K562 (cell line): ENCODE results near the gene ATG7. TPM values are rescaled to one million over a fixed set of nuclear protein-coding genes. Genes with fewer than 3 reads are reported as not detected.

Experiments
- ADNP ChIP-seq: fragments of 200-800 bp; sonication (Bioruptor generic); IDR thresholded peaks from 2 replicates; pipeline ENCODE4 v1.6.1; 2016; ENCODE audit warnings: missing genetic modification characterization, missing compliant biosample characterization
- ARID3A ChIP-seq: IDR thresholded peaks from 2 replicates; pipeline ENCODE4 v1.6.1; 2012; ENCODE audit warnings: low read depth, low read length, improper control_type of control experiment, borderline replicate concordance
- DACH1 ChIP-seq: fragments of 450-650 bp; IDR thresholded peaks from 2 replicates; pipeline ENCODE4 v1.6.1; 2018; ENCODE audit not compliant: partially characterized antibody
- ELF1 ChIP-seq: fragments of 200-800 bp; sonication (Bioruptor generic); IDR thresholded peaks from 2 replicates; pipeline ENCODE4 v1.6.1; 2016; ENCODE audit warnings: missing genetic modification characterization, missing compliant biosample characterization
- EZH2 ChIP-seq: IDR thresholded peaks from 2 replicates; pipeline ENCODE4 v1.6.1; 2012; ENCODE audit warnings: low read depth, mild to moderate bottlenecking, inconsistent platforms, low read length, borderline replicate concordance
- GTF2F1 ChIP-seq: IDR thresholded peaks from 2 replicates; pipeline ENCODE4 v1.6.1; 2011; ENCODE audit warnings: low read depth, low read length, improper control_type of control experiment
- HDAC6 ChIP-seq: IDR thresholded peaks from 2 replicates; pipeline ENCODE4 v1.6.1; 2012; ENCODE audit warnings: low read depth, mild to moderate bottlenecking, control low read depth, inconsistent platforms, low read length, moderate library complexity
- HMG20A ChIP-seq: fragments of 450-650 bp; formaldehyde crosslinking; conservative IDR thresholded peaks from 2 replicates; pipeline ENCODE4 v1.4.0; 2020; ENCODE audit warnings: mild to moderate bottlenecking, mixed read lengths
- JUND ChIP-seq, 2 experiments: IDR thresholded peaks; 2 replicates in 1 of 2; 3 replicates in 1 of 2; pipeline ENCODE4 v1.6.1; 2011; ENCODE audit warnings: borderline replicate concordance in 2 of 2, low read depth in 2 of 2, low read length in 2 of 2, improper control_type of control experiment in 1 of 2, missing biosample characterization in 1 of 2, missing genetic modification characterization in 1 of 2, missing genetic modification reagents in 1 of 2
- KAT8 ChIP-seq: fragments of 450-650 bp; IDR thresholded peaks from 2 replicates; pipeline ENCODE4 v1.6.1; 2016; ENCODE audit warnings: low read depth, mild to moderate bottlenecking
- KDM1A ChIP-seq, 2 experiments: fragments of 450-650 bp; IDR thresholded peaks; 2 replicates each; pipeline ENCODE4 v1.6.1; 2016; ENCODE audit warnings: mild to moderate bottlenecking in 2 of 2
- KLF10 ChIP-seq: fragments of 250-450 bp; sonication (Bioruptor Pico); IDR thresholded peaks from 2 replicates; pipeline ENCODE4 v1.6.1; 2021; ENCODE audit warnings: matching md5 sums
- MBD2 ChIP-seq: sonication (generic); IDR thresholded peaks from 2 replicates; pipeline ENCODE4 v1.6.1; 2016; ENCODE audit warnings: low read depth, borderline replicate concordance
- MCM3 ChIP-seq: fragments of 450-650 bp; IDR thresholded peaks from 2 replicates; pipeline ENCODE4 v1.6.1; 2016
- MED1 ChIP-seq: sonication (generic); formaldehyde crosslinking; IDR thresholded peaks from 2 replicates; pipeline ENCODE4 v1.8.1; 2023; ENCODE audit warnings: missing genetic modification reagents, borderline replicate concordance
- NCOA4 ChIP-seq: fragments of 450-650 bp; IDR thresholded peaks from 2 replicates; pipeline ENCODE4 v1.6.1; 2018; ENCODE audit warnings: mild to moderate bottlenecking; ENCODE audit not compliant: partially characterized antibody
- PHF21A ChIP-seq: fragments of 450-650 bp; IDR thresholded peaks from 2 replicates; pipeline ENCODE4 v1.6.1; 2017; ENCODE audit warnings: low read depth, borderline replicate concordance
- PTRF ChIP-seq: fragments of 450-650 bp; IDR thresholded peaks from 2 replicates; pipeline ENCODE4 v1.6.1; 2016; ENCODE audit warnings: mild to moderate bottlenecking, missing genetic modification characterization, missing compliant biosample characterization
- SIRT6 ChIP-seq: IDR thresholded peaks from one replicate; pipeline ENCODE4 v1.6.1; 2012; ENCODE audit warnings: low read depth, mild to moderate bottlenecking, control low read depth, inconsistent platforms, low read length, moderate library complexity
- TRIM28 ChIP-seq: fragments of 450-650 bp; IDR thresholded peaks from 2 replicates; pipeline ENCODE4 v1.6.1; 2017
- ZNF239 ChIP-seq: fragments of 250-450 bp; sonication (Bioruptor Pico); IDR thresholded peaks from 2 replicates; pipeline ENCODE4 v1.4.0; 2020; ENCODE audit warnings: mild to moderate bottlenecking
- ZNF561 ChIP-seq: fragments of 450-650 bp; formaldehyde crosslinking; conservative IDR thresholded peaks from 2 replicates; pipeline ENCODE4 v1.4.0; 2020; ENCODE audit warnings: mild to moderate bottlenecking, moderate library complexity
- ZNF644 ChIP-seq: fragments of 200-800 bp; sonication (Bioruptor generic); IDR thresholded peaks from 2 replicates; pipeline ENCODE4 v1.6.1; 2016; ENCODE audit warnings: low read depth, missing genetic modification characterization, missing compliant biosample characterization
- ZSCAN29 ChIP-seq: fragments of 450-650 bp; IDR thresholded peaks from 2 replicates; pipeline ENCODE4 v1.6.1; 2017
- polyA plus RNA-seq, 8 experiments: library from polyadenylated mRNA; depleted of rRNA in 4 of 8; stranded (reverse) in 5 of 8; unstranded in 3 of 8; fragments of >200 nt; fragmentation: Nextera tagmentation in 2 of 8; fragmentation: Illumina TruSeq in 1 of 8; extraction: Ambion mirVana in 2 of 8; extraction: Trizol in 1 of 8; gene quantifications; 2 replicates each; pipeline versions ENCODE4 v1.2.1 to v1.2.3, GENCODE V29; 2011 to 2014; ENCODE audit warnings: inconsistent platforms in 1 of 8, missing spikeins in 1 of 8
- total RNA-seq, 7 experiments: library from RNA; depleted of rRNA in 6 of 7; stranded (reverse); fragments of >200 nt in 6 of 7; fragmentation: Illumina TruSeq in 2 of 7; extraction: Trizol in 2 of 7; gene quantifications; 2 replicates each; pipeline versions ENCODE4 v1.2.1 to v1.2.3, GENCODE V29; 2011 to 2021; ENCODE audit warnings: low replicate concordance in 1 of 7
- TF ChIP-seq, protein P1 (sequence below): sonication (generic); formaldehyde crosslinking; IDR thresholded peaks from 2 replicates; pipeline ENCODE4 v1.8.0; 2022; ENCODE audit warnings: missing genetic modification reagents, mild to moderate bottlenecking, borderline replicate concordance
- TF ChIP-seq, protein P2 (sequence below): fragments of 250-450 bp; sonication (Bioruptor Pico); IDR thresholded peaks from 2 replicates; pipeline ENCODE4 v1.8.0; 2021; ENCODE audit warnings: moderate library complexity, mild to moderate bottlenecking, inconsistent platforms
- TF ChIP-seq, protein P3 (sequence below): fragments of 450-650 bp; formaldehyde crosslinking; IDR thresholded peaks from 2 replicates; pipeline ENCODE4 v1.4.0; 2022; ENCODE audit warnings: missing genetic modification characterization

The ATG7 gene
- total and polyA plus RNA-seq, 9 of the 15 experiments (the other 6 are each of a cell fraction or from before 2014, with no cell fraction given): 18.3 to 45.3 (median 33.6) TPM

- no peak for TF ChIP-seq ARID3A
- TF ChIP-seq ZSCAN29: no peak
- no peak for TF ChIP-seq KLF10 (CRISPR knock-in tag)
- no peak for TF ChIP-seq KDM1A (IDR thresholded peaks at IDR 0.05)
- TF ChIP-seq ADNP (tag): no peak
- no peak for TF ChIP-seq ZNF644 (tag)
- no peak for TF ChIP-seq NCOA4
- TF ChIP-seq, protein P1, sequence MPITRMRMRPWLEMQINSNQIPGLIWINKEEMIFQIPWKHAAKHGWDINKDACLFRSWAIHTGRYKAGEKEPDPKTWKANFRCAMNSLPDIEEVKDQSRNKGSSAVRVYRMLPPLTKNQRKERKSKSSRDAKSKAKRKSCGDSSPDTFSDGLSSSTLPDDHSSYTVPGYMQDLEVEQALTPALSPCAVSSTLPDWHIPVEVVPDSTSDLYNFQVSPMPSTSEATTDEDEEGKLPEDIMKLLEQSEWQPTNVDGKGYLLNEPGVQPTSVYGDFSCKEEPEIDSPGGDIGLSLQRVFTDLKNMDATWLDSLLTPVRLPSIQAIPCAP (CRISPR knock-in tag): no peak
- no peak for TF ChIP-seq HMG20A
- TF ChIP-seq TRIM28: no peak
- TF ChIP-seq KAT8: peak; percentile 54; the same call in 1 of the 2 replicates
- no peak for TF ChIP-seq MCM3
- peak; percentile 87 for TF ChIP-seq JUND (IDR thresholded peaks at IDR 0.05; ENCODE audit: borderline replicate concordance, low read depth, low read length)
- peak; percentile 74; the same call in 1 of the 3 replicates for TF ChIP-seq JUND (tag; IDR thresholded peaks at IDR 0.05; ENCODE audit: borderline replicate concordance, low read depth, low read length)
- TF ChIP-seq PTRF: no peak
- TF ChIP-seq ZNF561: no peak
- TF ChIP-seq, protein P2, sequence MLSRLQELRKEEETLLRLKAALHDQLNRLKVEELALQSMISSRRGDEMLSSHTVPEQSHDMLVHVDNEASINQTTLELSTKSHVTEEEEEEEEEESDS (CRISPR knock-in tag): no peak
- peak; percentile 97 for TF ChIP-seq ELF1
- TF ChIP-seq ZNF239 (CRISPR knock-in tag): no peak
- TF ChIP-seq MED1 (CRISPR knock-in tag): no peak
- no peak for TF ChIP-seq SIRT6
- TF ChIP-seq DACH1: no peak
- TF ChIP-seq, protein P3, sequence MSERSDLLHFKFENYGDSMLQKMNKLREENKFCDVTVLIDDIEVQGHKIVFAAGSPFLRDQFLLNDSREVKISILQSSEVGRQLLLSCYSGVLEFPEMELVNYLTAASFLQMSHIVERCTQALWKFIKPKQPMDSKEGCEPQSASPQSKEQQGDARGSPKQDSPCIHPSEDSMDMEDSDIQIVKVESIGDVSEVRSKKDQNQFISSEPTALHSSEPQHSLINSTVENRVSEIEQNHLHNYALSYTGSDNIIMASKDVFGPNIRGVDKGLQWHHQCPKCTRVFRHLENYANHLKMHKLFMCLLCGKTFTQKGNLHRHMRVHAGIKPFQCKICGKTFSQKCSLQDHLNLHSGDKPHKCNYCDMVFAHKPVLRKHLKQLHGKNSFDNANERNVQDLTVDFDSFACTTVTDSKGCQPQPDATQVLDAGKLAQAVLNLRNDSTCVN (CRISPR knock-in tag): no peak
- TF ChIP-seq GTF2F1: no peak
- peak; percentile 87 for TF ChIP-seq MBD2
- no peak for TF ChIP-seq EZH2
- no peak for TF ChIP-seq HDAC6
- no peak for TF ChIP-seq PHF21A
These were observed at the start of gene ATG7 (continued) for GRCh38 chr3:11271986-11272904.
